Skeletal muscle satellite cell (primary cell): ENCODE measurements around the gene MMP24OS.

Experiments
- H3K27me3 ChIP-seq: 2 replicates; pipeline ENCODE4 v1.7.0; 2013; ENCODE audit warnings: low read length; ENCODE audit not compliant: control insufficient read depth, insufficient read depth
- H3K36me3 ChIP-seq: 2 replicates; pipeline ENCODE4 v1.7.0; 2013; ENCODE audit warnings: mild to moderate bottlenecking, control low read depth, low read length; ENCODE audit not compliant: insufficient read depth
- H3K4me1 ChIP-seq: 2 replicates; pipeline ENCODE4 v1.7.0; 2013; ENCODE audit warnings: low read length; ENCODE audit not compliant: control insufficient read depth, insufficient read depth
- H3K4me2 ChIP-seq: 2 replicates; pipeline ENCODE4 v1.7.0; 2013; ENCODE audit warnings: mild to moderate bottlenecking, low read length
- H3K4me3 ChIP-seq: 2 replicates; pipeline ENCODE4 v1.7.0; 2013; ENCODE audit warnings: low read length
- H3K9ac ChIP-seq: 2 replicates; pipeline ENCODE4 v1.7.0; 2013; ENCODE audit warnings: mild to moderate bottlenecking, low read depth, low read length, moderate library complexity
- H3K9me3 ChIP-seq: replicated peaks from 2 replicates; pipeline ENCODE4 v1.7.0; 2013; ENCODE audit warnings: mild to moderate bottlenecking, control low read depth, low read length

The MMP24OS gene

GRCh38 chr20:35295674-35296073 is 17.8 kb upstream of the MMP24OS start:
- no peaks in the 10 kb centered on the region for H3K27me3 ChIP-seq
- no peak overlapping the region for H3K4me3 ChIP-seq
- no peaks in the 10 kb centered on the region for H3K9me3 ChIP-seq
- H3K4me2 ChIP-seq = no peak overlapping the region
- no peak overlapping the region for H3K9ac ChIP-seq
- H3K36me3 ChIP-seq = no peaks in the 10 kb centered on the region
- peaks cover 11% of the 10 kb centered on the region for H3K4me1 ChIP-seq

GRCh38 chr20:35295058-35295457 is 17.1 kb upstream of the MMP24OS start:
- Histone ChIP-seq H3K4me1 (peaks cover 11% of the 10 kb centered on the region), H3K9ac (no peak overlapping the region), H3K9me3 (no peaks in the 10 kb centered on the region), H3K36me3 (no peaks in the 10 kb centered on the region), H3K27me3 (no peaks in the 10 kb centered on the region), H3K4me2 (no peak overlapping the region), H3K4me3 (no peak overlapping the region)

DNA sequence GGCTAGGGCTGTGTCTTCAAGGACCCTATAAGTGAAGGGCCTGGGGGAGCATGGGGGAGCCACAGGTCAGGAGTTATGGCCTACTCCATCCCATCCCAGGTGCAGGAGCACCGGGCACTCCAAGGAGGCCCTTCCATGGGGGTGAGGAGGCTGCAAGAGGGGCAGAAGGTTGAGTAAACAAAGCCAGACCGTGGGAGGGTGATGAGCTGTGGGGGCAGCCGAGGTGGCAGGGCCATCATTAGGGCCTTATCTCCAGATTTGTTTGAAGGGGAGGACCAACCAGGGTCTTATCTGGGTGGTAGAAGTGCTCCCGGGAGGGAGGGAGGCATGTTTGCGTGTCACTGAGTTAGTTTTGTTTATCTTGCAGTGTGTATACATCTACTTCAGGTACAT is 16.4 kb upstream of the MMP24OS start:
- no peaks in the 10 kb centered on the region for H3K27me3 ChIP-seq
- no peak overlapping the region for H3K4me2 ChIP-seq

GRCh38 chr20:35293303-35294292 is 15.7 kb upstream of the MMP24OS start:
- Histone ChIP-seq H3K4me3 (no peak overlapping the region), H3K4me1 (peaks cover 11% of the 10 kb centered on the region), H3K36me3 (no peaks in the 10 kb centered on the region), H3K4me2 (no peak overlapping the region), H3K27me3 (no peaks in the 10 kb centered on the region), H3K9me3 (no peaks in the 10 kb centered on the region), H3K9ac (no peak overlapping the region)

More for the DNA sequence above, 16.4 kb upstream of the MMP24OS start:
- Histone ChIP-seq H3K36me3 (no peaks in the 10 kb centered on the region), H3K9me3 (no peaks in the 10 kb centered on the region), H3K4me3 (no peak overlapping the region), H3K4me1 (peaks cover 11% of the 10 kb centered on the region), H3K9ac (no peak overlapping the region)

- no peak overlapping the region for H3K4me3 ChIP-seq
- no peaks in the 10 kb centered on the region for H3K36me3 ChIP-seq
- H3K27me3 ChIP-seq = no peaks in the 10 kb centered on the region
- H3K4me1 ChIP-seq = peaks cover 9% of the 10 kb centered on the region
- no peak overlapping the region for H3K4me2 ChIP-seq
- H3K9ac ChIP-seq = no peak overlapping the region
- H3K9me3 ChIP-seq = no peaks in the 10 kb centered on the region
Measured at GRCh38 chr20:35292504-35293285, 14.8 kb upstream of the MMP24OS start.

DNA sequence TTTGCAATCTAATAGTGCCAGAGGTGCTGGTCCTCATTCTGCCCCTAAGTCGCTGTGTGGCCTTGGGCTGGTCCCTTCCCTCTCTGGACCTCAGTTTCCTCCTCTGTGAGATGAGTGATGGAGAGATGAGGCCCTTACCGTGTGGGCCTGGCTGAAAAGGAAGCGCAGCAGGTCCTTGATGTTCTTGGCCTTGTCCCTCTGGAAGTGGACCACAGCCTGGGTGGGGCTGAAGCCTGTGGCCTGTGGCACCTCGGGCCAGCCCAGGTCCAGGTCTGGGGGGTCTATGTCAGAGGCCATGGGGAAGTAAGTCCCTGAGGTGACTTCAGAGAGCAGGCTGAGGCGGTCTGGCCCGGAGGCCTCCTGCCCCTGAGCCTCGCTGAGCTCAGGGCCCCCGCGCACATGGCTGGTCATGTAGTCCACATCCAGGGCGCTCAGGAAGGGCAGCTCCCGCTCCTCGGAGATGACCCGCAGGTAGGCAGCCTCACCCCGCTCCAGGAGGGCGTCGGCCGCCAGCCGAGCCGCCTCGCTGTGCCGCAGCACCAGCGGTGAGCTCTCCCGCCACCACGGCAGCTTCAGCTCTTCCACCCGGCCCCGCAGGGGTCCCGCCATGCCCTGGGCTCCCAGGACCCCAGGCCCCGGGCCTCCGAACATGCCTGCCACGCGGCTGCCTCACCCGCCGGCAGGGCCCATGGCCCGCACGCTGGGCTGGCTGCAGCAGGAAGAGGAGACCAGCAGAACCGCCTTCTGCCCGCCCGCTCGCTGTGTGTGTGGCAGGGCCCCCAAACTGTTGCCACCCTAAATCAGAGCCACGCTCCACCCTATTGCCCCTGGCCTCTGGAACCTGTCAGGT is 14.0 kb upstream of the MMP24OS start, which contains the start of gene FAM83C:
TSS of gene FAM83C (minus strand) at position 772 of the 850 bp plus-strand sequence. CDS start at position 651, 121 bp downstream.
- H3K4me3 ChIP-seq = no peak within 1 kb of the TSS
- H3K27me3 ChIP-seq = no peaks in the 10 kb centered on the region
- H3K9me3 ChIP-seq = no peaks in the 10 kb centered on the region

DNA sequence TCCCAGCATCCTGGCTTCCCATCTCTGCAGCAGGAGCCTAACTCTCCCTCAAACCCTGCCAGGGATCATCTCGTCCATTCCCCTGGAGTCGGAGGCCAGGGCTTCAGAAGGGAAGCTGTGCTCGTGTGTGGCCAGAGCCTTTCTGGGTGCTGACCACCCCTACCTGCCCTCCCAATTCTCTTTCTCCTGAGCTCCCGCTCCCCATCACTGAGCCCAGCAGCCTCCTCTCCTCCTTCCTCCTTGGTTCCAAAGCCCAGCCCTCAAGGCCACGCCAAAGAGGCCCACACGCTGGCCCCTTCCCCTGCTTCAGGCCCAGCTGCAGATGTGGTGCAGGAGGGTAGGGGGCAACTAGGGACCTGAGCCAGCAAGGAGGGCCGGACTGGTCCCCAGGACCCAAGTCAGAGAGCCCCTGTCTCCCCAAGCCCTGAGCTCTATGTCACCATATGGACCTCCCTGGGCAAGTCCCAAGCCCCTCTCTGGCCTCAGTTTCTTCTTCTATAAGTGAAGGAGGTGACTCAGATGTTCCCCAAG is 13.0 kb upstream of the MMP24OS start:
- no peak overlapping the region for H3K4me2 ChIP-seq
- no peaks in the 10 kb centered on the region for H3K36me3 ChIP-seq
- H3K9me3 ChIP-seq = no peaks in the 10 kb centered on the region
- H3K4me3 ChIP-seq = no peak overlapping the region
- no peaks in the 10 kb centered on the region for H3K27me3 ChIP-seq
- no peak overlapping the region for H3K9ac ChIP-seq
- H3K4me1 ChIP-seq = peaks cover under 1% of the 10 kb centered on the region

More for the DNA sequence above, 14.0 kb upstream of the MMP24OS start, which contains the start of gene FAM83C:
- no peaks in the 10 kb centered on the region for H3K36me3 ChIP-seq
- H3K9ac ChIP-seq = no peak within 1 kb of the TSS
- peaks cover 1% of the 10 kb centered on the region for H3K4me1 ChIP-seq
- no peak within 1 kb of the TSS for H3K4me2 ChIP-seq

GRCh38 chr20:35290186-35290886 is 12.4 kb upstream of the MMP24OS start:
- H3K36me3 ChIP-seq = peaks cover 2% of the 10 kb centered on the region
- H3K4me3 ChIP-seq = no peak overlapping the region
- no peak overlapping the region for H3K9ac ChIP-seq
- H3K27me3 ChIP-seq = no peaks in the 10 kb centered on the region
- no peaks in the 10 kb centered on the region for H3K9me3 ChIP-seq
- peaks cover 7% of the 10 kb centered on the region for H3K4me1 ChIP-seq
- no peak overlapping the region for H3K4me2 ChIP-seq

DNA sequence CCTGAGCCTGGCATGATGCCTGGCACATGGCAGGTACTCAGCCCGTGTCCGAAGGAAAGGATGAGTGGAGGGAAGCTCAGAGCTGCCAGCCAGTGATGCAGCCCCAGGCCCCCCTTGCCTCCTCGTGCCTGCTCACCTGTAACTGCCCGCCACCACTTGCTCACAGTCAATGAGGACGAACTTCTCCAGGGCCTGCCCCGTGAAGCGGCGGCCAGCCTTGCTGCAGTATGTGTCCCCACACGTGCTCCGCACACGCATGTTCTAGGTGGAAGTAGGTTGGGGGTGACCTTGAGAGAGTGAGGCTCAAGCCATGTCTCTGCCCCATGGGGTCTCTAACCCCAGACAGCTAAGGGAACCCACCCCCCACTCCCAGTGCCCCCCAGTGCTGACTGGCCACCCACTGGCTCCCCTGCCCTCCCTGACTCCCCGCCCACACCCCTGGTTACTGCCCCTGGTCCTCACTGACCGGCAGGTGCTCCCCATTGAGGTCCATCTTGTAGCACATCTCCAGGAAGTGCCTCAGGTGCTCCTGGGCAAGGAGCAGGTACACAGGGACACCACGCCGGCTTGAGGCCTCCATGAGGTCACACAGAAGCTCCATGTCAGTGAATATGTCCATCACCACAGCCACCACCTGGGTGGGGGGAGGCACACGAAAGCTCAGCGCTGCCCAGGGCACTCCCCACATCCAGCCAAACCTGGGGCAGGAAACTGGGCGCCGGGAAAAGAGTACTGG is 10.6 kb upstream of the MMP24OS start:
- H3K9ac ChIP-seq = no peak overlapping the region
- no peaks in the 10 kb centered on the region for H3K9me3 ChIP-seq
- peaks cover 14% of the 10 kb centered on the region for H3K4me1 ChIP-seq
- H3K36me3 ChIP-seq = peaks cover 2% of the 10 kb centered on the region
- H3K4me2 ChIP-seq = no peak overlapping the region
- no peaks in the 10 kb centered on the region for H3K27me3 ChIP-seq
- H3K4me3 ChIP-seq = no peak overlapping the region
